ENCODE results near the gene FASTKD2.

FASTKD2 gene

GRCh38 chr2:206814498-206814897 lies 49.1 kb downstream of the FASTKD2 start:
- TF ChIP-seq CTCF (IDR thresholded peaks at IDR 0.05; ENCODE audit: control insufficient read depth, insufficient read depth, low read depth, low read length, missing control alignments) = no peak
- H3K4me3 ChIP-seq (ENCODE audit: control insufficient read depth, low read depth, low read length) = no peak overlapping the region
- DNase-seq (ENCODE audit: low read depth) = no peak

- no peak overlapping the region for H3K4me3 ChIP-seq (ENCODE audit: control insufficient read depth, low read depth, low read length)
- TF ChIP-seq CTCF (IDR thresholded peaks at IDR 0.05; ENCODE audit: control insufficient read depth, insufficient read depth, low read depth, low read length, missing control alignments) = no peak
- DNase-seq (ENCODE audit: low read depth) = no peak
Observed at GRCh38 chr2:206820807-206821206, 55.4 kb downstream of the FASTKD2 start.

GRCh38 chr2:206823178-206823577 lies 57.8 kb downstream of the FASTKD2 start:
- no peak overlapping the region for H3K4me3 ChIP-seq (ENCODE audit: control insufficient read depth, low read depth, low read length)
- TF ChIP-seq CTCF (IDR thresholded peaks at IDR 0.05; ENCODE audit: control insufficient read depth, insufficient read depth, low read depth, low read length, missing control alignments) = no peak
- DNase-seq (ENCODE audit: low read depth) = no peak

- no peak overlapping the region for H3K4me3 ChIP-seq (ENCODE audit: control insufficient read depth, low read depth, low read length)
- no peak for TF ChIP-seq CTCF (IDR thresholded peaks at IDR 0.05; ENCODE audit: control insufficient read depth, insufficient read depth, low read depth, low read length, missing control alignments)
- no peak for DNase-seq (ENCODE audit: low read depth)
Observed at GRCh38 chr2:206824087-206824618, 58.7 kb downstream of the FASTKD2 start.

- H3K4me3 ChIP-seq (ENCODE audit: control insufficient read depth, low read depth, low read length) = no peak overlapping the region
- no peak for DNase-seq (ENCODE audit: low read depth)
- TF ChIP-seq CTCF (IDR thresholded peaks at IDR 0.05; ENCODE audit: control insufficient read depth, insufficient read depth, low read depth, low read length, missing control alignments) = no peak
Observed at GRCh38 chr2:206824993-206825392, 59.6 kb downstream of the FASTKD2 start.

GRCh38 chr2:206831442-206831995 lies 66.1 kb downstream of the FASTKD2 start:
- no peak overlapping the region for H3K4me3 ChIP-seq (ENCODE audit: control insufficient read depth, low read depth, low read length)
- TF ChIP-seq CTCF (IDR thresholded peaks at IDR 0.05; ENCODE audit: control insufficient read depth, insufficient read depth, low read depth, low read length, missing control alignments) = no peak
- DNase-seq (ENCODE audit: low read depth) = no peak
